Adipose tissue (tissue), 3 donors: ENCODE data around the gene SLC25A11. TPM values are rescaled to one million over a fixed set of nuclear protein-coding genes. Genes with fewer than 3 reads are reported as not detected.
A peak's percentile ranks its signal among the peaks of the same experiment; 100 is the strongest.

ENCODE experiments used
- H3K27ac ChIP-seq: one replicate; pipeline ENCODE4 v1.5.1; 2013; ENCODE audit warnings: low read depth, low read length
- WGBS, 3 donors: extraction: QIAGEN DNeasy Blood & Tissue Kit; methylation state at CpG; one replicate each; pipeline ENCODE4 v1.1.7; 2013; 5-methylcytosine and 5-hydroxymethylcytosine counted together
- polyA plus RNA-seq, 3 donors: library from polyadenylated mRNA; stranded (reverse); fragments of 200-250 nt; gene quantifications; one replicate each; pipeline ENCODE4 v1.2.3, GENCODE V29; 2013
- donor health status: healthy with polysubstance abuse.
- donor health status: Bipolar disorder and iron deficiency.
- donor health status: healthy.

SLC25A11 gene
- 10 to 100 TPM; 25.6 to 68.6 (median 49.6) TPM for polyA plus RNA-seq

DNA sequence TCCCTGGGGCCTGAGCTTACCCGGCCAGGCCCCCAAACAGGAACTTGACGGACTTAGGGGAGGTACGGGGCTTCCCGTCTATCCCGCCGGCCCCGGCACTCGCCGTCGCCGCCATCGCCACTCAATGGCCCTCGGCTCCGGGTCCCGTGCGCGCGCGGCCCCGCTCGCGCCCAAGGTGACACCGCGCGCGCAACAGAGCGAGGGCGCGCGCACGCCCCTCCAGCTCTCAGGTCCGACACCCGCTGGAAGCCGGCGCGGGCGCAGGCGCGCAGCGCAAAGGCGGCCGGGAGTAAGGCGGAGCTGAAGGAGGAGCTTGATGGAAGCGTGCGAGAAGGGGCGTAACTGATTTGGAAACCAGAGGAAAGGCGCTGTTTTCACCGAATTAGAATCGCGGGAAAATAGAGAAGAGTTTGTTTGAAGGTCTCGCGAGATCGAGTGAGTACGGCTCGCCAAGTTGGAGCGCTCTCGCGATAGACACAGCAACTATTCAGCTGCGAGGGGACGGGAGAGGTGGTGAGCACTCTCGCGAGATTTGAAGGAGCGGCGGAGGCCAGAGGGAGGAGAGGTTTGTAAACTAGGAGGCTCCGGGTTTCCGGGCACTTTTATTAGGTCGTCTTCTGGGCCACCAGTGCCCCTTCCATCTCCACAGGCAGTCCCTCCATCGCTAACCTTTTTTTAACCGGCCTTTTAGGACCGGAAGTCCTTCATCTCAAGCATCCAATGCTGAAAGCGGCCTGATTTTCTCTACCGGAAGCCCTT is at the start of gene SLC25A11, which contains the start of gene RNF167:
SLC25A11 (minus strand) TSS at position 251 of the 759 bp plus-strand sequence; CDS start at position 115, 136 bp downstream.
RNF167 (plus strand) TSS at position 473 of the 759 bp plus-strand sequence. CDS start 642 bp downstream, outside the sequence.
- H3K27ac ChIP-seq = peak within 1 kb of the TSS; percentile 30
- 0% methylated on average over 72 of the region's 72 CpGs for WGBS, 3 donors

- H3K27ac ChIP-seq = peak overlapping the region; percentile 56
- 1 to 7% (median 1%) methylated on average over 29 to 30 of the region's 30 CpGs for WGBS, 3 donors
These were observed 48.1 kb upstream of the SLC25A11 start for GRCh38 chr17:4987767-4988567.

DNA sequence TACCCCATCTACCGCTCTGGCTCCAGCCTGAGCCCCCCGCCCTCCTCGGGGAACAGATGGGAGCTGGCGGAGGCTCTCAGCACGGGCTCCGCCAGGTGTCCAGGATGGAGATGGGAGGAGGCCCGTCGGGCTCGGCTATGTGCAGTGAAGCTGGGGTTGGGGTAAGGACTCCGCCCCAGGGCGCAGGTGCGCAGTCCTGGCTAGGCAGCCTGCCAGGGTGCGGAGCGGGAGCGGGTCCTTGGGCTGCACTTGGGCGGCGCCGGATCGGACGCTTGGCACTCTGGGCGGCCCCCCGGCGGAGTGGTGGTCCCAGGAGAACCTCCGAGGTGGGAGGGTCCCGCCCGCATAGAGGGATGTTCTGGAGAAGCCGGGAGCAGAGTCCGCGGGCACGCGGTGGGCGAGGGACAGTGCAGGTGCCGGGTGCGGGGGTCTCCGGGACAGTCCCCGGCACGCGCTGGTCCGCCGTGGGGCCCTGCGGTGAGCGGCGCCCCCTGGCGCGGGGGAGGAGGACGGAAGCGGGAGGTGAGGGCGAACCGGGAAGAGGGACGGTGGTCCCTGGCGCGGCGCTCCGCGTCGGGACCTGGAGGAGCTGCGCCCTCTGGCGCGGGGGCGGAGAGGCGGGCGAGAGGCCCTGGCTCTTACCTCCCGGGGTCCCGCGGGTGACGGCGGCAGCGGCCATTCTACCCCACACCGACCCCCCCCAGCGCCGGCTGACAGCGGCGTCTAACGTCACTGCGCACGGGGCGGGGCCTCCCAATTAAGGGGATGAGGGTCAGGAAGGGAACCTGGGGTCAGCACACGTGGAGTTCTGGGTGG is 47.3 kb upstream of the SLC25A11 start, which contains the start of gene CAMTA2:
CAMTA2 (minus strand) TSS at position 725 of the 816 bp plus-strand sequence. CDS start 1,453 bp downstream, outside the sequence.
- H3K27ac ChIP-seq = peak within 1 kb of the TSS; percentile 56
- WGBS, 3 donors = 0 to 2% (median 1%) methylated on average over 58 to 78 of the region's 78 CpGs

DNA sequence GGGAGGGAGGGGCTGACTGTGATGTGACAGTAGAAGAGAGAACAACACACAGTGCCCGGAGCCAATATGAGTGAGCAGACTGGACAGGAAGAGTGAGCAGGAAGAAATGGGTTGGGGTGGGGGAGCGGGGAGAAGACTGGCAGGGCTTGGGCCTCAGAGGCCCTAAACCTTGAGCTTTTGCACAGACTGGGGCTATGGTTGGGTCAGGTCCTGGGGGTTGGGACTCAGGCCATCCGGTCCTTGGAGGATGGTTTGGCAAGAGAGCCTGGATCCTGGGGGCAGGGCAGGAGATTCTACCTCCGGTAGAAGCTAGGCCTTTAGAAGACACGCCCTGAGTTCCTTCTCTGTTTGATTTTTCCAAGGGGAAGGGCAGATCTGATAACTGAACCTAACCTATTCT is 46.6 kb upstream of the SLC25A11 start:
- 24 to 30% (median 29%) methylated on average over 5 of the region's 5 CpGs for WGBS, 3 donors
- H3K27ac ChIP-seq = no peak overlapping the region

DNA sequence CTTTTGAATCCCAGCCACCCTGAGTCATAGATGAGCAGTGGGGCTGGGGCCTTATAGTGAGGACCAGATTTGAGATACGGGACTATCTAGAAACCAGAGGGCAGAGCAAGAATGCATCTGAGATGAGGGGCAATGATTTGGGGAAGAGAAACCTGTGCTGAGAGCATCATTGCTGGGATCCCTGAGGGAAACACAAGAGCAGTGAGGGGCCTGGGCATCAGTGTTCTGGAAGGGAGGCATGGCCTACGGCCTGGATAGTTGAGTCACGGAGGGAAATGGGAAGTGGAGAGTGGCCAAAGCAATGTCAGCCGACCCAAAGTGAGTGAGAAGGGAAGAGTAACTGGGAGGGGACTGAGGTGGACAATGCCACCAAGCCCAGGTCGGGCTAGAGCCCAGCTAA is 42.5 kb upstream of the SLC25A11 start:
- no peak overlapping the region for H3K27ac ChIP-seq
- 56 to 66% (median 61%) methylated on average over 5 of the region's 5 CpGs for WGBS, 3 donors

DNA sequence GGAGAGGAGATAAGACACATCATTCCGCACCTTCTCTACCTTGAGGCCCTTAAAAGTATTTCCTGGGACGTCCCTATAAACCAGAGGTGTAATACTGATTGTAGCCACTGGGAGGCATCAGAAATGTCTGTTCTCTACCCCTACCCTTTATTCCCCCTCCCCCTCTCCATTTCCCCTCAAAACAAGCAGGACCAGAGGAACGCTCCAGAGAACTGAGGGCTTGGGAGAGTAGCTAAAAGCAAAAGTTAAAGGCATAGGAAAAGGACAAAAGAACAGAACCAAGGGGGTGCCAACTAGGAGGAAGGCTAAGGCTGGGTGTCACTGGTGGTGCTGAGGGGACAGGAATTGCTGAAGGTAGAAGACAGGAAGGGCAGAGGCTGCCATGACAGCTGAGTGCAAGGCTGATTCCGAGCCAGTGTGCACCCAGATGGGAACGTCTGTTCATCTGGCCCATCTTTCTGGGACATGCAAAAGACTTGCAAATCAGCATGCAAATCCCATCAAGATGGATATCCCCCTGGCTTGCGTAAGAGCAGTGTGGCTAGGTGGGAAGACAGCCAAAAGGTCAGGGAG is 40.9 kb upstream of the SLC25A11 start:
- H3K27ac ChIP-seq = no peak overlapping the region
- WGBS, 3 donors = 35 to 44% (median 40%) methylated on average over 6 of the region's 6 CpGs

DNA sequence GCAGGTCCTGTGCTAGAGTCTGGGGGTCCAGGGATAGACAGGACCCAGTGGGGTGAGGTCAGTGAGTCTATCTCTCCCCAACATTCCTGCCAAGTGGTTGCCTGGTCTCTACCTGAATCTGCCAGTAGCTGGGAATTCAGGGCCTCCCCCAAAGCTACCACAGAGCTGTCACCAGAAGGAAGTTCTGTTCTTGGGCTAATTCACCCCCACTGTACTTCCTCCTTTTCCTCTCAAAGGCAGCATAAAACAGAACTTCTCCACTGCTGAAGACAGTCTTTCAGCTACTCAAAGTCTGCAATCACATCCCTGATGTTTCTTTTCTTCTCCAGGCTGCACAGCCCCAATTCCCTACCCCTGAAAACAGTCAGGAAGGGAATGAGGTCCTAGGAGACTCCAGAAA is 38.9 kb upstream of the SLC25A11 start:
- no peak overlapping the region for H3K27ac ChIP-seq

- H3K27ac ChIP-seq = no peak overlapping the region
- 86 to 92% (median 91%) methylated on average over 9 of the region's 9 CpGs for WGBS, 3 donors
These were observed 34.3 kb upstream of the SLC25A11 start for GRCh38 chr17:4974115-4974670.

DNA sequence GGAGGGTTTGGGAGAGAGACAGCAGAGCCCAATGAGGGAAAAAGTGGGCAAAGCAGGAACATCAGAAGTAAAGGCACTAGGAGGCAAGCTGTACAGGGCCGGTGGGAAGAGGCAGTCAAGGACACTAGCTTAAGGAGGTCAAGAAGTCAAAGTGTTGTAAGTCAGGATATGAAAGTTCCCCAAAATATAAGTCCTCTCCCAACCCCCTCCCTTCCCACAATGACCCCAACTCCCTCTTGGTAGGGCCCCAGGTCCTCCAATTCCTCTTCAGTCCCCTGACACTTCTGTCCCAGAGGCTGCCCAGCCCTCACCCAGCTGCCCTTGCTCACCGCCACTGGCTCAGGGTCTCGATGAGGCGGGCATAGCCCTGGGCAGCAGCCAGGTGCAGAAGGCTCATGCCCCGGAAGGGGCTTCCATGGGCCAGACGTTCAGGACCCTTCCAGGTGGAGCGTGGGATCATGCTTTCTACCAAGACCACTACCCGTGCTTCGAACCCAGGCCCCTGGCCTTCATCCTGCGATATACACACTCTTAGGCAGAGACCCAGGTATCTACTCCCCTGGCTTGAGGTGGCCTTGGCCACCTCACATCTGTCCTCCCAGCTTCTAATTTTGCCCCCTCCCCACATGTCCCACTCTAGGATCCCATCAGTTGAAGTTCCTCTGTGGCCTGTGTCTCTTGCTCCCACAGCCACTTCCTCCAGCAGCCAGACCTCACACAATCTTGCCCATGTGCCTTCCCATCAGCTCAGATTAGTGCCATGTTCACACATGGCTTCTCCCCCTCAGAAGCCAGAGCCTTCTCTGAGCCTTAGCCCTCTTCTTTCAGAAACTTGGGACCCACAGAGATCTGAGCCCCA is 33.6 kb upstream of the SLC25A11 start:
- H3K27ac ChIP-seq = no peak overlapping the region
- 82 to 90% (median 85%) methylated on average over 10 of the region's 10 CpGs for WGBS, 3 donors

- WGBS, 3 donors = 80 to 86% (median 82%) methylated on average over 12 of the region's 12 CpGs
- no peak overlapping the region for H3K27ac ChIP-seq
These were observed 32.9 kb upstream of the SLC25A11 start for GRCh38 chr17:4972752-4973151.

DNA sequence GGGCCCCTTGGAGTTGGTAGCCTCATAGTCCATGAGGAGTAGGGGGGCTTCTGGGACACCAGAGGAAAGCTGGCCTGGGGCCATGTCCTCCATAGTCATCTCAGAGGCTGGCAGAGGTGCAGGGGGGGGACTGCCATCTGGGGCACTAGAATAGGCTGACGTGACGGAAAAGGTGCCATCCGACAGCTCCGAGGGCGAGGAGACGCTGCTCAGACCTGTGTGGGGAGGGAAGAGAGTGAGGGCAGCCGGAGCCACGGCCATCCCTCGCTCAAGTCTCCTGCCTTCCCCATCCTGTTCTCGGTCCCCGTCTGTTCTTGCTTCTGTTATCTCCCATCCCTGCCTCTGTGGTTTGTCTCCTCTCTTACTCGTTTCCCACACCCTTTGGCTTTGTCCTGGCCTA is 32.5 kb upstream of the SLC25A11 start:
- WGBS, 3 donors = 81 to 94% (median 93%) methylated on average over 9 to 12 of the region's 12 CpGs
- no peak overlapping the region for H3K27ac ChIP-seq

- H3K27ac ChIP-seq = no peak overlapping the region
- WGBS, 3 donors = 77 to 89% (median 82%) methylated on average over 6 of the region's 6 CpGs
These were observed 32.0 kb upstream of the SLC25A11 start for GRCh38 chr17:4971826-4972225.

DNA sequence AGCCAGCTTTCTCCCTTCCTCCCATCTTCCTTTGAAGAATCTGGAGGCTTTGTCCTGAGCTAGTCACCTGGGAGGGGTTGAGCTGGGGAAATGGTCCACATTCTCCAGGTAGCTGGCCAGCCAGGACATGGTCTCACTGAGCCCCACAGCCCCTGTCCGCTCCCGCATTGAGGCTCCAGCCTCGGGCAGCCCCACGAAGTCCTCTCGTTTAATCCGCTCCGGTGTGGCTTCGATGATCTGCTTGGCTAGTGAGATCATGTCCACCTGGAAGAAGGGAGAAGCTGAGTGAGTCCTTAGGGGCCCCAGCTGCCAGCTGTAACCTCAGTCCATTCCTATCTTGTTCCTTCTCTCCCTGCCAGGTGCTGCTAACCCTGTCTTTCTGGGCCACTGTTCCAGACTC is 30.4 kb upstream of the SLC25A11 start:
- no peak overlapping the region for H3K27ac ChIP-seq
- WGBS, 3 donors = 87 to 97% (median 94%) methylated on average over 8 of the region's 8 CpGs

DNA sequence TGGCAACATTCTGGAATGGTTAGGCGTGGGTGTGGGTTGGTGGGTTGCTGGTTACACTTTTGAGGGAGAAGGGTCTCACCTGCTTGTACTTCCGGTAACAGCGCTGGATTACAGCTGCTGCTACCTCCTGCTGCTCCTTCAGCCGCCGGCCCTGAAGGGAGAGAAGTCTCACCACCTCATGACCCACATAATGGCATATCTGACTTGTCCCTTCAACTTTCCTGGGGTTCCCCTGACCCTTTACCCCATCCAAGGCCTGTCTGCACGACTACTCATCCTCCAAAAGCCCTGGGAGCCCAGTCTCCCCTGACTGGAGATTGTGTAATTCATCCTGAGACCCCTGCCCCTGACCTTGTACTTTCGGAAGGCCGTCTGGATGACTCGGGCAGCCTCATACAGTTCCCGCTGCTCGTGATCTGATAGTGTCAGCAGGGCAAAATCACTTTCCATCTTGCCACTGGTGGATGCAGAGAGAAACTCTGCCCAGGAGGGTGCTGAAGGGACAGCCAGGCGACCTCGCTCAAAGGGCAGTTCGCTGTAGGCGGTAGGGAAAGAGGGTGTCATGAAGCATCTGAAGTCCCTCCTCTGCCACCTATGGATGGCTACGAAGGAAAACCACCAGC is 29.8 kb upstream of the SLC25A11 start:
- WGBS, 3 donors = 79 to 84% (median 80%) methylated on average over 16 of the region's 16 CpGs
- no peak overlapping the region for H3K27ac ChIP-seq

DNA sequence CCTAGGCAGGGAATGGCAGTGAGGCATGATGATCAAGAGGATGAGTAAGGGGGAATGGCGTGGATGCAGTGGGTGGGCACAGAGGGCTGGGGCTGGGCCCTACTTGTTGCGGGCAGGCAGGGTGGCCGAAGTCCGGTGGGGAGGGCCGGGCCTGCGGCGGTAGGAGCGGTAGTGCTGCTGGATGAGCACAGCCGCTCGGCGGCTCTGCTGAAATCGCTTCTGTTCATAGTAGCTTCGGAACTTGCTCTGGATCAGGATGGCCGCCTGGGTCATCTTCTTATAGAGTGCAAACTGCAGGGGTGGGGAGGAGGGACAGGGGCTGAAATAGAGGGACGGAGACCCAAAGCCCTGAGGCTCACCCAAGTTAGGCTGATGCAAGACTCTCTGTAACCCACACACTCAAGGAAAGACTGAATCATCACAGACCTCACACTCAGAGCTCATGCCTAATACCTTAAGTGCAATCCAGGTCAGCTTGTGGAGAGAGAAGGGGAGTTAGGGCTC is 29.3 kb upstream of the SLC25A11 start:
- WGBS, 3 donors = 69 to 77% (median 71%) methylated on average over 15 of the region's 15 CpGs
- H3K27ac ChIP-seq = no peak overlapping the region

GRCh38 chr17:4968486-4969046 is 28.7 kb upstream of the SLC25A11 start:
- H3K27ac ChIP-seq = no peak overlapping the region
- 34 to 37% (median 37%) methylated on average over 22 to 23 of the region's 23 CpGs for WGBS, 3 donors
